ENCODE measurements around the gene C2.
"Not testable (repeated sequence)": the region's sequence is repeated elsewhere in the genome, so short reads cannot be mapped to it uniquely, and the experiment has no call there.

C2 gene

GRCh38 chr6:31970604-31971271 lies 43.2 kb downstream of the C2 start:
- in situ Hi-C loops (cut with HindIII; ENCODE audit: low pct_unique_long_range_greater_than_20kb, low sequenced_read_pairs), result no loop called here
- no peak for TF ChIP-seq JUND (IDR thresholded peaks at IDR 0.05; ENCODE audit: low read depth)
- DNase-seq (ENCODE audit: low read depth in 1 of 2, low spot score in 1 of 2), result no peak

- in situ Hi-C loops (cut with HindIII; ENCODE audit: low pct_unique_long_range_greater_than_20kb, low sequenced_read_pairs), result no loop called here
- DNase-seq (ENCODE audit: low read depth in 1 of 2, low spot score in 1 of 2), result no peak
- TF ChIP-seq JUND (IDR thresholded peaks at IDR 0.05; ENCODE audit: low read depth), result no peak
These were observed 43.9 kb downstream of the C2 start for GRCh38 chr6:31971279-31971992.

- no peak for TF ChIP-seq JUND (IDR thresholded peaks at IDR 0.05; ENCODE audit: low read depth)
- in situ Hi-C loops (cut with HindIII; ENCODE audit: low pct_unique_long_range_greater_than_20kb, low sequenced_read_pairs), result no loop called here
- peak; percentile 99 for DNase-seq (ENCODE audit: low read depth in 1 of 2, low spot score in 1 of 2)
These were observed 44.6 kb downstream of the C2 start, which contains the start of gene DXO for GRCh38 chr6:31971993-31972708. Gene DXO, minus strand, starts transcription at chr6:31972138. Its CDS starts 463 bp downstream, at chr6:31971675.

- no peak for DNase-seq (ENCODE audit: low read depth in 1 of 2, low spot score in 1 of 2)
- in situ Hi-C loops (cut with HindIII; ENCODE audit: low pct_unique_long_range_greater_than_20kb, low sequenced_read_pairs), result no loop called here
- TF ChIP-seq JUND (IDR thresholded peaks at IDR 0.05; ENCODE audit: low read depth), result no peak
These were observed 45.3 kb downstream of the C2 start for GRCh38 chr6:31972709-31973350.

- DNase-seq (ENCODE audit: low read depth in 1 of 2, low spot score in 1 of 2); in situ Hi-C loops (cut with HindIII; ENCODE audit: low pct_unique_long_range_greater_than_20kb, low sequenced_read_pairs): not testable (repeated sequence)
These were observed 48.5 kb downstream of the C2 start for GRCh38 chr6:31976065-31976464.

GRCh38 chr6:31977816-31978431 lies 50.4 kb downstream of the C2 start:
- DNase-seq (ENCODE audit: low read depth in 1 of 2, low spot score in 1 of 2), result no peak

GRCh38 chr6:31978831-31979230 lies 51.3 kb downstream of the C2 start:
- in situ Hi-C loops (cut with HindIII; ENCODE audit: low pct_unique_long_range_greater_than_20kb, low sequenced_read_pairs), result no loop called here
- no peak for TF ChIP-seq JUND (IDR thresholded peaks at IDR 0.05; ENCODE audit: low read depth)
- DNase-seq (ENCODE audit: low read depth in 1 of 2, low spot score in 1 of 2), result no peak

More at GRCh38 chr6:31977816-31978431, 50.4 kb downstream of the C2 start:
- in situ Hi-C loops (cut with HindIII; ENCODE audit: low pct_unique_long_range_greater_than_20kb, low sequenced_read_pairs), result no loop called here
- TF ChIP-seq JUND (IDR thresholded peaks at IDR 0.05; ENCODE audit: low read depth), result no peak

- in situ Hi-C loops (cut with HindIII; ENCODE audit: low pct_unique_long_range_greater_than_20kb, low sequenced_read_pairs), result no loop called here
- DNase-seq (ENCODE audit: low read depth in 1 of 2, low spot score in 1 of 2), result no peak
- TF ChIP-seq JUND (IDR thresholded peaks at IDR 0.05; ENCODE audit: low read depth), result no peak
These were observed 51.9 kb downstream of the C2 start for GRCh38 chr6:31979238-31979898.

GRCh38 chr6:31980195-31980876 lies 52.8 kb downstream of the C2 start:
- DNase-seq (ENCODE audit: low read depth in 1 of 2, low spot score in 1 of 2); in situ Hi-C loops (cut with HindIII; ENCODE audit: low pct_unique_long_range_greater_than_20kb, low sequenced_read_pairs): not testable (repeated sequence)

- DNase-seq (ENCODE audit: low read depth in 1 of 2, low spot score in 1 of 2); in situ Hi-C loops (cut with HindIII; ENCODE audit: low pct_unique_long_range_greater_than_20kb, low sequenced_read_pairs): not testable (repeated sequence)
These were observed 53.5 kb downstream of the C2 start for GRCh38 chr6:31980998-31981397.

- DNase-seq (ENCODE audit: low read depth in 1 of 2, low spot score in 1 of 2); in situ Hi-C loops (cut with HindIII; ENCODE audit: low pct_unique_long_range_greater_than_20kb, low sequenced_read_pairs): not testable (repeated sequence)
These were observed 54.2 kb downstream of the C2 start, which contains the start of gene C4A for GRCh38 chr6:31981744-31982143. Gene C4A, plus strand, starts transcription at chr6:31982057. Its CDS starts 51 bp downstream, at chr6:31982108.

- DNase-seq (ENCODE audit: low read depth in 1 of 2, low spot score in 1 of 2); in situ Hi-C loops (cut with HindIII; ENCODE audit: low pct_unique_long_range_greater_than_20kb, low sequenced_read_pairs): not testable (repeated sequence)
These were observed 61.8 kb downstream of the C2 start for GRCh38 chr6:31989363-31989762.

GRCh38 chr6:31994421-31994820 lies 66.9 kb downstream of the C2 start:
- in situ Hi-C loops (cut with HindIII; ENCODE audit: low pct_unique_long_range_greater_than_20kb, low sequenced_read_pairs); DNase-seq (ENCODE audit: low read depth in 1 of 2, low spot score in 1 of 2): not testable (repeated sequence)
